GM18517 (cell line): ENCODE measurements around the gene DCAF11.
A peak's percentile ranks its signal among the peaks of the same experiment; 100 is the strongest.

ENCODE experiments used
- ATAC-seq: cut with Tn5 transposase; IDR thresholded peaks from one replicate; pipeline ENCODE4 v1.9.1; 2021; ENCODE audit warnings: mild to moderate bottlenecking, moderate library complexity; ENCODE audit not compliant: unreplicated experiment

DCAF11 gene

GRCh38 chr14:24116128-24116814, 1.7 kb downstream of the DCAF11 start:
- ATAC-seq = no peak

- ATAC-seq = no peak
Measured at GRCh38 chr14:24117179-24117578, 2.6 kb downstream of the DCAF11 start.

GRCh38 chr14:24119691-24120090, 5.1 kb downstream of the DCAF11 start:
- ATAC-seq = no peak

- no peak for ATAC-seq
Measured at GRCh38 chr14:24121210-24121609, 6.6 kb downstream of the DCAF11 start.

DNA sequence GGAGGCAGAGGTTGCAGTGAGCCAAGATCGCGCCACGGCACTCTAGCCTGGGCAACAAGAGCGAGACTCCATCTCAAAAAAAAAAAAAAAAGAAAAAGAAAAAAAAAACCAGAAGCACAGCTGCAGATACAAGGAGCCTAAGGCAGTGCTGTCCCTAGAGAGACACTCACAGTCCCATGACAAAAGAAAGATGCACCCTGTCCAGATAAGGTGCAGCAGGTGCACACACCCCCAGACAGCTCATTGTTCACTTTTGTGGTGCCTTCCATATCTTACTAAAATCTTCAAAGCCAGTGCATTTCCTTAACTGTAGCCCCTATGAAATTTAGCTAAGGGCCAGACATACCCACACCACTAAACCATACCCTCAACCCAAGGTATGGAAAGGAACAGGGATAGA, 7.8 kb downstream of the DCAF11 start:
- no peak for ATAC-seq

DNA sequence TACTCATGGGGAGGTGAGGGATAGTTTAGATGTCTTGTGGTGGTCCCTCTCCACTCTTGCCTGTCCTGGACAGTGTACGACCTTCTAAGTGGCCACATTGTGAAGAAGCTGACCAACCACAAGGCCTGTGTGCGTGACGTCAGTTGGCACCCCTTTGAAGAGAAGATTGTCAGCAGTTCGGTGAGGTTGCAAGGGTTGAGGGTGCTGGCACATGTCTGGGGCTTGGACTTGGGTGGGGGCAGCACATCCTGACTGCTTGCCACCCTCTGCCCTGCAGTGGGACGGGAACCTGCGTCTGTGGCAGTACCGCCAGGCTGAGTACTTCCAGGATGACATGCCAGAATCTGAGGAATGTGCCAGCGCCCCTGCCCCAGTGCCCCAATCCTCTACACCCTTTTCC, 8.3 kb downstream of the DCAF11 start:
- ATAC-seq = no peak

GRCh38 chr14:24123424-24124417, 9.1 kb downstream of the DCAF11 start:
- ATAC-seq = no peak

DNA sequence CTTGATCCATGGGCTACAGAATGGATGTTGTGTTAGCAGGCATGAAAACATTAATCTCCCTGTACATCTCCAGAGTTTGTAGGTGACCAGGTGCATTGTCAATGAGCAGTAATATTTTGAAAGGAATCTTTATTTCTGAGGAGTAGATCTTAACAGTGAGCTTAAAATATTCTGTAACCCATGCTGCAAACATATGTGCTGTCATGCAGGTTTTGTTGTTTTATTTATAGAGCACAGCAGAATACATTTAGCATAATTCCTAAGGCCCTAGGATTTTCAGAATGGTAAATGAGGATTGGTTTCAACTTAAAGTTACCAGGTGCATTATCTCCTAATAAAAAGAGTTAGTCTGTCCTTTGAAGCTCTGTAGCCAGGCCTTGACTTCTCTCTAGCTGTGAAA, 12.4 kb downstream of the DCAF11 start:
- no peak for ATAC-seq

DNA sequence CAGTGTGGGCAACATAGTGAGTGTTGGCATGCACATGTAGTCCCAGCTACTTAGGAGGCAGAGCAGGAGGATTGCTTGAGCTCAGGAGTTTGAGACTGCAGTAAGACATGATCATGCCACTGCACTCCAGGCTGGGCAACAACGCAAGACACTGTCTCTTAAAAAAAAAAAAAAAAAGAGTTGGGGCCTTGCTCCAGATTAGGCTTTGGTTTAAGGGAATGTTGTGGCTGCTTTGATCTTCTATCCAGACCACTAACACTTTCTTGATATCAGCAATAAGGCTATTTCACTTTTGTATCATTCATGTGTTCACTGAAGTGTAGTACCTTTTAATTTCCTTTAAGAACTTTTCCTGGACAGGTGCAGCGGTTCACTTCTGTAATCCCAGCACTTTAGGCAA, 13.1 kb downstream of the DCAF11 start:
- ATAC-seq = no peak

- ATAC-seq = no peak
Measured at GRCh38 chr14:24129410-24129998, 14.9 kb downstream of the DCAF11 start.

DNA sequence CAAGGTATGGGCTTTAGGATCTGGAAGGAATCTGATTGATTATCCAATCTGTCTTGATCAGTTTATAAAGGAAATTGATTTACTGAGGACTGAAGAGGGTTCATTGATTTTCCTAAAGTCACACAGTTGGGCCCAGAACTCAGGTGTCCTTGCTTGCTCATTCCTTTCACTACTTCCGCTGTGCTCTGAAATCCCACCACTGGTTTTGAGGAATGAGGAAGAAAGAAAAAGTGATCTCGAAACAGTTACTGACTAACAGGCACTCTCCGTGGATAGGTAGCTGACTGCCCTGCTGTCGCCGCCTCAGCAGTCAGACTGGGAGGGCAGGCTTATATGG, 15.8 kb downstream of the DCAF11 start, which contains the start of gene FITM1:
FITM1 (plus strand) TSS at position 280 of the 337 bp plus-strand sequence. CDS start 905 bp downstream, outside the sequence.
- no peak for ATAC-seq

DNA sequence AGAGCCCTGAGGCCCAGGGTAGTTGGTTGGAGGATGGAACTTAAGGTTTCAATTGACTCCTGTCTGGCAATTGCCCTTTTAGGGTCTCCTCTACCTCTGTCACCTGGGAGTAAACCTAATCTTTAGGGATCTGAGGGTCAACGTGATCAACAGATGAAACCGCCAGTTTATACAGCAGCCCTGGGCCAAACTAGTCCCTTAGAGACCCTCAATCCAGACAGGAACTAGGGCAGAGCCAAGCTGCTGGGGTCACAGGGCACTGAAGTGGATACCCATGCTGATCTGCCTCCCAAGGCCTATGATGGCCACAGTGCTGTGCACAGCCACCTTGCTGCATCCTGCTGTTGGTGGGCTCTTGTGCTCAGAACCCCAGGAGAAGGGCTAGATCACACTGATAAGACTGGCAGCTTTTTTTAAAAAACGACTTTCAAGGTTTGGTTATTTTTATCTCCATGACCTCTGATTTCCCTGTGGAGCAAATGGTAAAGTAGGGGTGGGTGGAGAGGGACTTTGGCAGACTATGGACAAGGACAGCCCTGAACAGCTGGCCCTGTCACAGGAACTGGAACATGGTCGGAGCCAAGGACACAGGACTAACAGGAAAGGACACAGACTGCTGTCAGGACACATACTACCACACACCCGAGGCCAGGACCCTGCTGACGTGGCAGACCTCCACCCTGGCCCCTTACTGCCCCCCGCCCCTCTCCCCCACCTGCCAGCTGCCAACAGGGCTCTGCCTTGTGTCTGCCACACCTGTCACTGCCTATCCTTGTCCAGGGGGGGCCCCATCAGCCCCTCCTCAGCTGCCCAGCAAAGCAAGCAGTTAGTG, 16.4 kb downstream of the DCAF11 start:
- no peak for ATAC-seq

- ATAC-seq = no peak
Measured at GRCh38 chr14:24131549-24131966, 17.0 kb downstream of the DCAF11 start.

GRCh38 chr14:24132061-24132685, 17.6 kb downstream of the DCAF11 start:
- no peak for ATAC-seq

DNA sequence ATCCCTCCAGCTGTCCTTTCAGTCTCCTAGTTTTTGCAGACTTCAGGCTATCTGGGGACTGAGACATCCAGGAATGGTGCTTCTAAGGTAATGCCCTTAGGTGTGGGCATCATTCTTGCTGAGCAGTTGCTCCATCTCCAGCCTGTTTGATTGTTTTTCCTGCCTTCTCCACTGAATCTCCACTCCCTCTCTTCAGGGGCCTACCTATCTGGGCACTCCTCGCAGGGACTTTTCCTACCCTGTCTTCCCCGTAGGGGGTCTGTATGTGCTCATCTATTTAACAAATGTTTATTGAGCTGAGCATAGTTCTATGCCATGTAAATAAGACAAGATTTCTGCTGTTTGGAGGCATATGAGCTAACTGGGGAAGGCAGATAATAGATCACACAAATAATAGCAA, 18.4 kb downstream of the DCAF11 start:
- no peak for ATAC-seq

DNA sequence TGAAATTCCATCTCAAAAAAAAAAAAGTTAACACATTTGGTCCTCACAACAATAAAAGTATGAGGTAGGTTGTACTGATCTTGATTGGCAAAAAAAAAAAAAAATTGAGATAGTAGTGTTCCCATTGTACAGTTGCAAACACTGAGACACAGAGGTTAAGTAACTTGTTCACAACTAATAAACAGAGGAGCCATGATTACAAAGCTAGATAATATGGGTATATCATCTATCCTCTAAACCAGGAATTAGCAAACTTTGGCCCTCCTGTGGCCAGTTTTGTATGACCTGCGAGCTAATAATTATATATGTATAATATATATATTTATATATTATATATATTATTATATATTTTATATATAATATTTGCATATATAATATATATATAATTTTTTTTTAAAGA, 19.2 kb downstream of the DCAF11 start:
- ATAC-seq = no peak

DNA sequence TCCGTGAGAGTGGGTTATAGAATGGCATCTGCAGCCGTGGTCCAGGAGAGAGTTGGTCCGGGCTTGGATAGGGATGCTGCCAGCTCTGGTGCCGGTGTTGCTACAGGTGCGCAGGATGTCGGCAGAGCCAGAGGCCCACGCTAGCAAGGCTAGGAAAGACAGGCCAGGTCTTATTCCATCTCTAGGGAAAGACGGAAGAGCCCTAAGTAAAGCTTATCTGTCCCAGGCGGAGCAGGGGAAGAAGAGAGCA, 20.9 kb downstream of the DCAF11 start:
- peak; percentile 2 for ATAC-seq

DNA sequence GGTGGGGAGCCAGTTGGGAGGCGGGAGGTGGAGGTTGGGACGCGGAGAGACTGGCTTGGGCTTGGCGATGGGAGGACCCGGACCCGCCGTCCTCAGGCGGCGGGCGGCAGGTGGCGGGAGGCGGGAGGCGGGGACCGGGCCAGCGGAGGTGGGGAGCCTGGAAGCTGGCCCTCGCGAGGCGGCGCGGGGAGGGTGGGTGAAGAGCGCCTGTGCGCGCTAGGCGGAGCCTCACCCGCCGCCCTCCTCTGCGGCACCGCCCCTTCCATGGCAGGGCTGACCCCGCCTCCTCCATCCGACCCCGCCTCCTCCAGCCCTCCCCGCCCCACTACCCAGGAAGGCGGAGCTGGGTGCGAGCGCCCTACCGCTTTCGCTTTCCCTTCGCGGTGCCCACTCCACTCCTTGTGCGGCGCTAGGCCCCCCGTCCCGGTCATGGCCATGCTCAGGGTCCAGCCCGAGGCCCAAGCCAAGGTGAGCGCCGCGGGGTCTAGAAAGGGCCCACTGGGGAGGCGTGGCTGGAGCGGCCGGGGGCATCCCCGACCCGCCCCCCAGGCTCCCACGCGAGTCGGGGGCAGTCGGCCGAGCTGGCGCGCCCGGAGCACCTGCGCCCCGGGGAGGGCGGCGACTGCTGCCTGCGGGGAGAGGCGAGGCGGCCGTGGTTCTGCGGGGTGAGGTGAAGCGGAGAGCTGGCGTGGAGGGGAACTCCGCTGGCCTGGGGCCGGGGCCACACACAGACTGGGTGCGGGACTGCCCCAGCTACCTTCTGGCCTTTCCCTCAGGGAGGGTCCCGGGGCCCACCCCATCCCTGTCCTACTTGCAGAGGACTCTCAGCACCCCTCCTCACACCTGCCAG, 21.5 kb downstream of the DCAF11 start, which contains the start of gene PSME1:
PSME1 (plus strand) TSS at position 361 of the 850 bp plus-strand sequence; CDS start at position 430, 69 bp downstream.
- ATAC-seq = peak; percentile 57

DNA sequence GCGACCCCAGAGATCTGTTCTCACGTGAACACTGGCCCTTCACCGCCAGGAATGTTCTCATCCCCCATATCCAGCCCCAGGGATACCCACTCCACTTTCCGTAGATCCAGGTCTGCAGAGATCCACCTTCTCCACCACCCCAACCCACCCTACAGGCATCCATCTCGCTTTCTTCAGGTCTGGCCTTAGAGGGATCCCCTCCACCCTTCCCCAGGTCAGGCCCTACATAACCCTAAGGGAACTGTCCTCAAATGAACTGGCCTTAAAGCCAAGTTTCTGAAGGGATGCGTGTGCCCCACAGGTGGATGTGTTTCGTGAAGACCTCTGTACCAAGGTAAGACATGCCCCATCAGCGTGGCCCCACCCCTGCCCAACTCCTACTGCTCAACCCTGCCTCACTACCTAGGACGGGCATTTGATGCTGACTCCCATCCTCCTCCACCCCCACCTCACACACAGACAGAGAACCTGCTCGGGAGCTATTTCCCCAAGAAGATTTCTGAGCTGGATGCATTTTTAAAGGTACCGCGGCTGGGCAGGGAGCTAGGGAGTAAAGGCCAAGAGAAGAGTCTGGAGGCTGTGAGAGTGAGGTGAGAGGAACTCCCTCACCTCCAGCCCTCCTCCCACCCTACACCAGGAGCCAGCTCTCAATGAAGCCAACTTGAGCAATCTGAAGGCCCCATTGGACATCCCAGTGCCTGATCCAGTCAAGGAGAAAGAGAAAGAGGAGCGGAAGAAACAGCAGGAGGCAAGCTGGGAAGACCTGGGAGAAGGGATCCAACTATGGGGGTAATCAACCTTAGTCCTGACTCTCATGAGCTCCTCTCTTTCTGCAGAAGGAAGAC, 22.3 kb downstream of the DCAF11 start:
- no peak for ATAC-seq
